GM19328 (cell line): Measurements from ENCODE around the gene COLEC12.

Experiments used
- ATAC-seq: cut with Tn5 transposase; IDR thresholded peaks from one replicate; pipeline ENCODE4 v1.9.1; 2021; ENCODE audit warnings: mild to moderate bottlenecking, moderate library complexity; ENCODE audit not compliant: unreplicated experiment

Gene COLEC12

DNA sequence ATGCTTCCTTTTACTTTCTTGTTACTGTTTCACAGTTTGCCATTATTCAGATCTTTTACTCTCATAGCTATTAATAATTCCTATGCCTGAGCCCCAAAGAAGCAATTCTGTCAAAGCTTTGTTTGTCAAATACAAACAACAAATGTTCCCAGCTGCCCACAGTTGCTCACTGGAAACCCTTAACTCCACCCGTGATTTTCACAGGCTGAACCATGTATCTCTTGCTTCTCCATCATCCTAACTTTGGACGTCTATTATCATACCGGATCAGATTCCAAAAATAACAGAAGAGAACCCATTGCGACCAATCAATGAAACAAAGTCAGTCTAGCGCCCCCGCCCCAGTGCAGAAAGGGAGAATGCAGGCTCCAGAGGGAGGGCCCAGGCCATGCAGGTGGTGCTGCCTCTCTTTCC, 24.2 kb downstream of the COLEC12 start:
- no peak for ATAC-seq

GRCh38 chr18:475202-476031, 25.1 kb downstream of the COLEC12 start:
- no peak for ATAC-seq

GRCh38 chr18:474416-474815, 26.1 kb downstream of the COLEC12 start:
- no peak for ATAC-seq

- no peak for ATAC-seq
These were observed 26.7 kb downstream of the COLEC12 start for GRCh38 chr18:473802-474201.

DNA sequence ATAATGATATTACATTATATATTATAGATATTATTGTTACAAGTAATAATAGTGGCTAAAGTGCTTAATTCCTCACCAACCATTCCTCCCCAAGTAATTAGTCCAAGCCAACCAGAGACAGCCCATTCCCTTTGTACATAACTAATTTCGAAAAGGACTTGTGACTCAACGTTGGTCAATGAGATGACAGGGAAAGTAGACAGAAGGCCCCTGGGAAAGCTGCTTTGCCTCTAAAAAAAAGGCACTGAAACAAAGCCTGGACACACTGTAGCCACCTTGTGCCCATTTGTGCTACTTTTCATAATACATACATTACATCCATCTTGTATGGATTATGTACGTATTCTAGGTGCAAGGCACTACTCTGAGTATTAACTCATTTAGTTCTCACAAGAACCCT, 28.8 kb downstream of the COLEC12 start:
- ATAC-seq, result no peak

GRCh38 chr18:470661-471501, 29.6 kb downstream of the COLEC12 start:
- ATAC-seq, result no peak

DNA sequence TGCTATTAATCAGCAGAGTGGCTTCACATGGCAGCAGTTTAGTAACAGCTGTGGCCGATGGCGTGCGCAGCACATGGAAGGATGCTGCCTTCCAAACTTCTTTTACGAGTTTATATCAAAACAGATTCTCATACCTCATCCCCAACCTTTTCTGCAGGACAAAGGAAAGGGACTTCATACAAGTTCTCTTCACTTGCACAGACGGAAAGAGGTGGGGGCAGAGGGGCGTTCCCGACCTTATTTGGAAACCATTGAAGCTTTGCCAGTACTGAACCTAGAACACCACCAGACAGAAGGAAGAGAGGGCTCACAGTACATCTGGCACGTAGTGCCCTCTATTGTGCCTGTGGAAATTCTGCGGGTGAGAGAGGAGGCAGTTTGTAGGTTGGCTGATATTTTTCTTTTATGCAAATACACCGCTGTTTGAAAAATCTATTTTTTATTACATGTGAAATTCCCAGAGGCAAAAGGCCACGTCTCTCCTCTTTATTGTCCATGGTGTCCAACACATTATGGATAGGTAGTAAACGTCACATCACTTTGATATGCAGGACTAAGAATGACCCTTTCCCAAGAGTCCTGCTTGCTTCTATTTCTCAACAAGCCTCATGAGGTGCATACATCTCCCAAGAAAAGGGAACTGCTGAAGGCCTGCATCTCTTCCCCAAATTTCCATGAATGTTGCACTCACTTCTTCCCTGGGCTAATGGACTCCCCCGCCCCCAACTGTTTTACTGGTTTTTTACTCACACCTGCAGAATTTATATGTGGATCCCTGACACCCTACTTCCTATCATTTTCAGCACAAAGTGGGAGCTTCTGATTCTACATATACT, 31.3 kb downstream of the COLEC12 start:
- no peak for ATAC-seq

DNA sequence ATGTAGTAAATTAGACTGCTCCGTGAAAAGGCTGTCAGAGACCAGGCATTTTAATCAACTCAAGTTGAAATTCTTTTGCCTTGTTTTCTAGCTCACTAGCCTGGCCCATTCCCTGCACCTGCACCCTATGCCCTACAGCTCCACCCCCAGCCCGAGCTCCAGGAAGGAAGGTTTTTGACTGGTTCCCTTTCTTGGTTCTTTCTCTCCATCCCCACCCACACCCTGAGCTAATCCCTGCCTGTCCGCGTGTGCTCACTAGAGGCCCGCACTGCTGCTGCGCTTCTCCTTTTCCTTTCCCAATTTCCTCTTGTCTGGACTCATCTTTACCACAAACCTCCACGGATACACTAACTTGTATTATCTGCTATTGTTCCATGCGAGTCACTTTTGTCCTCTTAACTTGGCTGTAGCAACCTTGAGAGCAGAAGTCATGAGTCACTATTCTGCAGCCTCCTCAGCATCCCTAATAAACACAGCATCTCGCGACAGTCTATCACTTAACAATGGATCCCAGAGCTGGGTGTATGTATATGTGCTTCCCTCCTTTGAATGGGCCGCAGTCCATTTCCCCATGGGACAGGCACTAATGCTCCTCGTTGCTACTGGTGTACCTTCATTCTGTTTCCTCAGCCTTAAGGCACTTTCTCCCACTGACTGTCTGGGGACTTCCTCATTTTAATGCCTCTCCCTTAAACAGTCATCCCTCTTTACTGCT, 36.5 kb downstream of the COLEC12 start:
- ATAC-seq, result no peak

DNA sequence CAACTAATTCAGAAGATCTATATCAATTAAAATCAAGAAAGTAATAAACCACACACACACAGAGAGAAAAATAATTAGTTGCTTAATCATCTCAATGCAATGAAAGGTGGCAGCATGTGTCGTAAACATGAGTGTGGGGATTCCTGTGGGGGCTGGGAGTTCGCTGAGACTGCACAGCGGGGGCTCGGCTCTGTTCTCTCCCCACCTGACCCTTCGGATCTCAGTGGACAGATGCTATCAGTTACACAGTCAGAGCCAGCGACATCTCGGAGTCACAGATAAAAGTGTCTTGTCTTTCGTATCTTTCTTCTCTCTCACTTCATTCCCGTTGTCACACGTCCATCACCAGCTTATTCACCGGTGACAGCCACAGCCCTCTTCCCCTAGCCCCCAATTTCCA, 37.1 kb downstream of the COLEC12 start:
- no peak for ATAC-seq

- no peak for ATAC-seq
These were observed 38.7 kb downstream of the COLEC12 start for GRCh38 chr18:461762-462161.

GRCh38 chr18:460791-461190, 39.7 kb downstream of the COLEC12 start:
- no peak for ATAC-seq

DNA sequence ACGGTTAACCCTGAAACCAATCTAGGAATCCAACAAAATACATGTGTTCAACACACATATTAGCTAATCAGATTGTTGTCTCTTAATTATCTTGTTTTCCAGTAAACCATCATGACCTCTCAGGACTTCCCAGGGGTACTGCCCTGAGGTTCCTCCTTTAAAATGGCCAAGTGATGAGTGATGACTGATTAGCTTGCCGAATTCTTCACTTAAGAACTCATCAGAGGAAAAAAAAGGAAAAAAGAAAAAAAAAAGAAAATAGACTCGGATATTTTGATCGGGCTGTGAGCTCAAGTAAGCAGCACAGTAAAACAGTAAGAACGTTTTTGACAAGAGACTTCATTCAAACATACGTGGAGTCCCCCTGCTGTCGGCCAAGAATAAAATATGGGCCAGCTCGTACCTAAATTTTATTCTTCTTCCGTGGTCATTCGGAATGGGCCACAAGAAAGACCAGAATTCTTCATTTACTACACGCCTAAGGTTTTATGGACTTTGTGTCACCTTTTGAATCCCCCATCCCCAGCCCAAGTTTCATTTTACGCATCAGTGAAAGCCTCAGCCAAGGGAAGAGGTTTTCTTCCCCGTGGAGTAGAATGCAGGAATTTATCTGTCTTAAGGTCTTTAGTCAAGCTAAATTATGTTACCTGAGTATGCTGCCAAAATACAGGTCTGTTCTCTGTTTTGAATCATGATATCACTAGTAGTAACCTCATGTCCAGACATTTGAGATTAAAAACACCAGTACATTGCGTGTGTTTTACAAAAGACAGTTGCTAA, 40.5 kb downstream of the COLEC12 start:
- ATAC-seq, result no peak

- ATAC-seq, result no peak
These were observed 42.7 kb downstream of the COLEC12 start for GRCh38 chr18:457521-458412.

DNA sequence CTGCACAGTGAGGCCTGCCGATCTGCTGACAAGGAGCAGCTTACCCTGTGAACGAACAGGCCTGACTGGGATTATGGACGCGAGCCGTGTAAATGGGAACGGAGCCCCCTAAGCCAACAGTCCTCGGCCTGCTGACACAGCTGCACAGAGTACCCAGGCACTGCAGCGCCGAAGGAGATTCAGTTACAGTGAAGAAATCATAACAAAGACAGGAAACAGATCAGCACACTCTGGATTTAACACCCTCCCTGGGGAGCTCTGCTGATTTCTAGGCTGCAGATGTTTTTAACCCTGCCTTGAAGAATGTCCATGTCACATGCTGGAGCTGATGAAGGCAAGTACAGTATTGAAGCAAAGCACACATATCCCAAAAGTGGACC, 43.4 kb downstream of the COLEC12 start:
- ATAC-seq, result no peak

DNA sequence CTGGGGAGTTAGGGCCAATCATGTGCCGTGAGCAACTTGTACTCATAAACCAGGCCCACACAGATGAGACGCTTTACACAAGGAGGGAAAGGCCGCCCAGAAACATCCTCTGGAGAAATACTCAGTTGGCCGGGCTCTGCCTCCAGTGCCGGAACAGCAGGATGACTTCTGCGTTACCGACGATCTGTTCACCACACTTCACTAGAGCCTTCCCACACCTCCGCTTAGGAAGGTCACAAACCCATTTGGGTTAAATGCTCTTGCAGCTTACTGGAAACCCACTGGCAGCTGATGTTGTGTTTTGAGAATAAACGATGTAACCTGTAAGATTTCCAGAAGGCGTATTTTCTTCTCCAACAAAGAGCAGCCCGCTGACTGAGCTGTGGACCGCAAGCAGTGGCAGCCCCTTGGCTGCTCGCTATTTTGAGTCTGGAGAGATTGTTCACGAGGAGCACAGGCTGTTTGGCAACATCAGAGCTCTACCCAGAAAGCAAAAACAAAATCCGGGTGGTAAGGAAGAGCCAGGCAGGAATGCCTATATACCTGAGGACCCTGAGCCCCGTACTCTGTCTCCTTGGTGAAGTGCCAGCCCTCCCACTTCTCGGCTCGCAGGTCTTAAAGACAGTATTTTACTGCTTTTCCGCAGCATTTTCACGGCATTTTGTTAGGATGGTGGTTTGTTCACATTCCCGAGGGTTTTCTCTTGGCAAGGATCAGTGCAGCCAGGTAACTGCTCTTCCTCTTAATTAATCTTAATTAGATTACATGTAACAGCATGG, 44.0 kb downstream of the COLEC12 start:
- ATAC-seq, result no peak

GRCh38 chr18:453400-453799, 47.1 kb downstream of the COLEC12 start:
- ATAC-seq, result no peak

GRCh38 chr18:452816-453215, 47.7 kb downstream of the COLEC12 start:
- no peak for ATAC-seq

DNA sequence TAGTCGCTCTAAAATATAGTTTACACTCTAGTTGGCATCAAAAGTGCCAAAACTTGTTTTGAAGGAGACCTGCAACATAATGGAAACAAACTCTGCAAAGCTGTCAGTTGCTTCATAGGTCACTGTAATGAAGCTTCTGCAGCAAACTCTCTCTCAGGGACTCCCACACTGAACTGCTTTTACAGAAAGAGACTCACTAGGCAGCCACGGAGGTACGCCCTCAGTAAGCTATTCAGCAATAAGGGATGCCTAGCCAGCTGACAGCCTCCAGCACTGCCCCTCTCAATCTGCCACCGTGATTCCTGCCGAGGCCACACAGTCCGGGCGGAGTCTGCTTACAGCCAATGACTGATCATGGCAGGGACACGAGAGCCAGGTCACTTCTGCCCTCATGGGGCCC, 51.1 kb downstream of the COLEC12 start:
- ATAC-seq, result no peak
